ENCODE results near the gene AFP. TPM values are rescaled to one million over a fixed set of nuclear protein-coding genes. Genes with fewer than 3 reads are reported as not detected.
A peak's percentile ranks its signal among the peaks of the same experiment; 100 is the strongest.

AFP gene
- total and polyA plus RNA-seq, 2 of the 8 experiments (the other 6 are each of a cell fraction or from before 2014, with no cell fraction given) = 6.1 to 10.4 TPM

- Histone ChIP-seq H4K20me1 (replicated peaks in 1 of 2; ENCODE audit: control insufficient read depth in 1 of 2, insufficient read depth in 2 of 2, low read length in 2 of 2) (no peaks in the 10 kb centered on the region), H2BK20ac (ENCODE audit: low read length) (no peak overlapping the region), H3K9me3 (ENCODE audit: insufficient read depth in 2 of 2, low read depth in 1 of 2, low read length in 1 of 2) (no peaks in the 10 kb centered on the region), H3K79me1 (ENCODE audit: low read depth, low read length) (no peaks in the 10 kb centered on the region), H2AK5ac (ENCODE audit: low read depth, low read length) (no peak overlapping the region), H2BK5ac (ENCODE audit: low read depth, low read length) (no peak overlapping the region), H3K4me3 (ENCODE audit: extremely low read depth in 1 of 4, insufficient read depth in 2 of 4, low read depth in 3 of 4, low read length in 4 of 4) (no peak overlapping the region), H3K9ac (replicated peaks in 1 of 4; ENCODE audit: extremely low read depth in 1 of 4, low read depth in 3 of 4, low read length in 3 of 4) (no peak overlapping the region), H3K14ac (ENCODE audit: insufficient read length) (no peak overlapping the region), H4K5ac (ENCODE audit: insufficient read length, low read depth, low read length) (no peak overlapping the region), H3K27me3 (replicated peaks in 1 of 4; ENCODE audit: control insufficient read depth in 3 of 4, extremely low read depth in 1 of 4, insufficient read depth in 3 of 4, low read length in 3 of 4) (no peaks in the 10 kb centered on the region), H4K91ac (replicated peaks; ENCODE audit: insufficient read length, low read length) (peak overlapping the region; percentile 17), H3K4ac (replicated peaks; ENCODE audit: insufficient read length, low read depth, low read length) (no peak overlapping the region), H3K23ac (ENCODE audit: insufficient read length) (no peak overlapping the region), H2BK120ac (replicated peaks; ENCODE audit: low read depth, low read length) (no peak overlapping the region), H3K79me2 (ENCODE audit: control insufficient read depth in 1 of 2, insufficient read depth in 2 of 2, low read length in 2 of 2) (no peaks in the 10 kb centered on the region), H3K27ac (ENCODE audit: low read depth, low read length) (no peak overlapping the region), H3K4me1 (replicated peaks in 1 of 4; ENCODE audit: control insufficient read depth in 3 of 4, insufficient read depth in 4 of 4, low read length in 3 of 4) (peaks cover 0 to 8% (median 1%) of the 10 kb centered on the region in 4 experiments; a peak in 3 of 7 replicates), H3K18ac (ENCODE audit: extremely low read depth, low read length) (no peak overlapping the region), H4K8ac (ENCODE audit: extremely low read depth, insufficient read depth, low read length) (no peak overlapping the region), H3K36me3 (ENCODE audit: control insufficient read depth in 2 of 4, insufficient read depth in 4 of 4, low read length in 3 of 4) (no peaks in the 10 kb centered on the region), H2BK12ac (ENCODE audit: low read depth, low read length) (no peak overlapping the region), H3K4me2 (ENCODE audit: insufficient read depth in 1 of 2, low read depth in 2 of 2, low read length in 2 of 2) (no peak overlapping the region), H3K56ac (replicated peaks; ENCODE audit: insufficient read length, low read depth, low read length) (no peak overlapping the region), H3K23me2 (ENCODE audit: low read depth, low read length) (no peaks in the 10 kb centered on the region), H2BK15ac (ENCODE audit: low read length) (no peak overlapping the region), H2AFZ (ENCODE audit: low read length) (peak overlapping the region; percentile 85; the same call in 1 of the 2 replicates)
- CTCF ChIA-PET (ENCODE audit: partially characterized antibody) = interaction anchor here (0.8 to 1.2 kb wide), 3 partner anchors 17 to 23 kb away, joined by 3 to 4 read pairs (median 3); no protein-coding TSS in a partner anchor
- 90% methylated on average over 8 of the region's 8 CpGs; no CpG with 5 or more reads in 1 of the 2 experiments for WGBS, 2 experiments (ENCODE audit: extremely low coverage in 1 of 2, insufficient coverage in 1 of 2, insufficient read length in 1 of 2, insufficient replicate concordance in 2 of 2, low coverage in 1 of 2, low lambda C conversion rate in 2 of 2, missing lambda C conversion rate in 1 of 2)
- DNase-seq (ENCODE audit: low read depth in 1 of 2, low spot score in 2 of 2) (no peak), FAIRE-seq (no peak)
- POLR2A ChIA-PET (ENCODE audit: partially characterized antibody) = no interaction called here
- TF ChIP-seq EGR1 (IDR thresholded peaks at IDR 0.05; ENCODE audit: borderline replicate concordance, low read depth, low read length) (no peak), JUND (IDR thresholded peaks at IDR 0.05; ENCODE audit: low read length) (no peak), CHD1 (IDR thresholded peaks at IDR 0.05; ENCODE audit: low read depth, low read length) (no peak), RXRA (IDR thresholded peaks at IDR 0.05; ENCODE audit: insufficient read depth, low read depth, low read length) (no peak), CBX8 (IDR thresholded peaks at IDR 0.05; ENCODE audit: borderline replicate concordance, low read depth, low read length) (no peak), EZH2 (IDR thresholded peaks at IDR 0.05; ENCODE audit: low read depth, low read length, severe bottlenecking) (no peak), SP2 (IDR thresholded peaks at IDR 0.05; ENCODE audit: low read length) (no peak), PHF8 (conservative IDR thresholded peaks at IDR 0.05; ENCODE audit: low read depth, low read length) (no peak), KDM1A (IDR thresholded peaks at IDR 0.05; ENCODE audit: borderline replicate concordance, low read length) (no peak), KDM4A (IDR thresholded peaks at IDR 0.05; ENCODE audit: low read depth, low read length, severe bottlenecking) (no peak), EP300 (IDR thresholded peaks at IDR 0.05; ENCODE audit: borderline replicate concordance in 1 of 2, low read depth in 2 of 2, low read length in 2 of 2) (no peak)
Observed at GRCh38 chr4:73411731-73412414, 24.1 kb upstream of the AFP start.
